Natural killer cell (primary cell): ENCODE results near the gene ST3GAL5. TPM values are rescaled to one million over a fixed set of nuclear protein-coding genes. Genes with fewer than 3 reads are reported as not detected.

ENCODE experiments used
- ATAC-seq, 3 donors: fragments of 150-1000 bp in 2 of 3; fragments of 200-7000 bp in 1 of 3; cut with Tn5 transposase; 1 replicate in 1 of 3; 2 replicates in 2 of 3; pipeline ENCODE4 v1.10.0; 2021; ENCODE audit warnings: mild to moderate bottlenecking in 2 of 3, moderate library complexity in 2 of 3
- DNase-seq, 2 donors: peaks; one replicate each; pipeline versions ENCODE4 v3.0.0 to v3.0.0-alpha.2; 2013 to 2021; ENCODE audit warnings: mixed read lengths in 1 of 2
- H3K27ac ChIP-seq: one replicate; pipeline ENCODE4 v1.5.1; 2013; ENCODE audit warnings: mild to moderate bottlenecking, low read length
- H3K27me3 ChIP-seq: one replicate; pipeline ENCODE4 v1.6.1; 2013; ENCODE audit warnings: low read length; ENCODE audit not compliant: control insufficient read depth, insufficient read depth
- H3K36me3 ChIP-seq: one replicate; pipeline ENCODE4 v1.6.1; 2013; ENCODE audit warnings: low read length; ENCODE audit not compliant: control insufficient read depth, insufficient read depth
- H3K4me1 ChIP-seq: one replicate; pipeline ENCODE4 v1.6.1; 2013; ENCODE audit warnings: low read length; ENCODE audit not compliant: control insufficient read depth, insufficient read depth
- H3K4me3 ChIP-seq: one replicate; pipeline ENCODE4 v1.5.1; 2013; ENCODE audit warnings: low read length
- H3K9me3 ChIP-seq: one replicate; pipeline ENCODE4 v1.6.1; 2013; ENCODE audit warnings: low read length; ENCODE audit not compliant: control insufficient read depth, insufficient read depth
- H3K27ac Mint-ChIP-seq, 2 donors: one replicate each; pipeline ENCODE4 v1.8.0; 2022; ENCODE audit warnings: mild to moderate bottlenecking in 2 of 2, mixed read lengths in 2 of 2, moderate library complexity in 1 of 2
- H3K27me3 Mint-ChIP-seq, 2 donors: one replicate each; pipeline ENCODE4 v1.8.0; 2022; ENCODE audit warnings: low read depth in 2 of 2, mixed read lengths in 2 of 2
- H3K36me3 Mint-ChIP-seq: one replicate; pipeline ENCODE4 v1.8.0; 2022; ENCODE audit warnings: mixed read lengths
- H3K4me1 Mint-ChIP-seq, 2 donors: one replicate each; pipeline ENCODE4 v1.8.0; 2022; ENCODE audit warnings: mixed read lengths in 2 of 2
- H3K4me3 Mint-ChIP-seq: one replicate; pipeline ENCODE4 v1.8.0; 2022; ENCODE audit warnings: mild to moderate bottlenecking, moderate library complexity, mixed read lengths
- H3K9me3 Mint-ChIP-seq, 2 donors: one replicate each; pipeline ENCODE4 v1.8.0; 2022; ENCODE audit warnings: mixed read lengths in 2 of 2
- CTCF ChIP-seq: fragments of 200-600 bp; IDR thresholded peaks from one replicate; pipeline ENCODE4 v1.8.0; 2022; ENCODE audit warnings: antibody characterized with exemption
- WGBS: methylation state at CpG from one replicate; pipeline ENCODE4 v1.1.7; 2013; ENCODE audit warnings: missing lambda C conversion rate; ENCODE audit not compliant: insufficient coverage; 5-methylcytosine and 5-hydroxymethylcytosine counted together
- intact Hi-C: fragments of 100-400 bp; cut with micrococcal nuclease; formaldehyde crosslinking; loops from one replicate; pipeline ENCODE4 v1.14.2; 2022
- total RNA-seq, 4 donors: library from RNA; stranded (reverse); fragments of 120-200 nt in 1 of 4; gene quantifications; one replicate each; pipeline versions ENCODE4 v1.2.3 to v1.2.4, GENCODE V29; 2013 to 2022

ST3GAL5 gene
- total RNA-seq, 3 donors from 2014 or later (not counting 1 experiment from before 2014, with no cell fraction given): 54.6 to 72.4 (median 66.1) TPM

- no peak for ATAC-seq
- no peaks in the 10 kb centered on the region for H3K27me3 Mint-ChIP-seq
- H3K27ac Mint-ChIP-seq: peak overlapping the region in 1 of 2 donors; percentile 46
- Histone ChIP-seq H3K27me3 (no peaks in the 10 kb centered on the region), H3K36me3 (peaks cover 62% of the 10 kb centered on the region), H3K27ac (no peak overlapping the region), H3K4me1 (peaks cover 11% of the 10 kb centered on the region), H3K9me3 (no peaks in the 10 kb centered on the region), H3K4me3 (no peak overlapping the region)
- TF ChIP-seq CTCF: peak; percentile 20
- peaks cover 23 to 26% of the 10 kb centered on the region in 2 donors for H3K4me1 Mint-ChIP-seq
- intact Hi-C loops: no loop called here
- WGBS: 82% methylated on average over 4 of the region's 4 CpGs
- H3K4me3 Mint-ChIP-seq: no peak overlapping the region
- DNase-seq: peak in 1 of 2 donors; percentile 43
- H3K9me3 Mint-ChIP-seq: no peaks in the 10 kb centered on the region
- H3K36me3 Mint-ChIP-seq: peaks cover 30% of the 10 kb centered on the region
Observed at GRCh38 chr2:85843543-85843942, 45.2 kb downstream of the ST3GAL5 start.

- WGBS: 66% methylated on average over 9 of the region's 9 CpGs
- H3K27me3 Mint-ChIP-seq: no peaks in the 10 kb centered on the region
- Histone ChIP-seq H3K4me3 (no peak overlapping the region), H3K36me3 (peaks cover 37% of the 10 kb centered on the region), H3K27me3 (no peaks in the 10 kb centered on the region), H3K9me3 (no peaks in the 10 kb centered on the region), H3K4me1 (peaks cover 4% of the 10 kb centered on the region), H3K27ac (peak overlapping the region; percentile 11)
- H3K36me3 Mint-ChIP-seq: peaks cover 17% of the 10 kb centered on the region
- no peaks in the 10 kb centered on the region for H3K9me3 Mint-ChIP-seq
- H3K4me3 Mint-ChIP-seq: peak overlapping the region; percentile 35
- intact Hi-C loops: no loop called here
- DNase-seq (peak in 1 of 2 donors; percentile 54), ATAC-seq (peak; percentile 46 to 80 (median 62))
- no peak for TF ChIP-seq CTCF
- H3K4me1 Mint-ChIP-seq: peaks cover 12% of the 10 kb centered on the region in 2 donors
- H3K27ac Mint-ChIP-seq: peak overlapping the region in 1 of 2 donors; percentile 76
Observed at GRCh38 chr2:85840091-85840490, 48.7 kb downstream of the ST3GAL5 start.

- peaks cover 4% of the 10 kb centered on the region for H3K4me1 ChIP-seq
- no peaks in the 10 kb centered on the region for H3K9me3 Mint-ChIP-seq
- peak overlapping the region in 1 of 2 donors; percentile 76 for H3K27ac Mint-ChIP-seq
- ATAC-seq (no peak), DNase-seq (no peak)
- H3K36me3 Mint-ChIP-seq: peaks cover 17% of the 10 kb centered on the region
- 94% methylated on average over 10 of the region's 10 CpGs for WGBS
- H3K27ac ChIP-seq: no peak overlapping the region
- H3K27me3 Mint-ChIP-seq: no peaks in the 10 kb centered on the region
- no peak overlapping the region for H3K4me3 ChIP-seq
- H3K36me3 ChIP-seq: peaks cover 32% of the 10 kb centered on the region
- no peak overlapping the region for H3K4me3 Mint-ChIP-seq
- peaks cover 12% of the 10 kb centered on the region in 2 donors for H3K4me1 Mint-ChIP-seq
- intact Hi-C loops: no loop called here
- H3K27me3 ChIP-seq: no peaks in the 10 kb centered on the region
- H3K9me3 ChIP-seq: no peaks in the 10 kb centered on the region
- no peak for TF ChIP-seq CTCF
Observed at GRCh38 chr2:85839461-85839860, 49.3 kb downstream of the ST3GAL5 start.

- H3K4me3 ChIP-seq: no peak overlapping the region
- H3K27ac Mint-ChIP-seq: peak overlapping the region; percentile 57 to 76
- WGBS: 93% methylated on average over 6 of the region's 6 CpGs
- H3K9me3 Mint-ChIP-seq: no peaks in the 10 kb centered on the region
- TF ChIP-seq CTCF: no peak
- peaks cover 11 to 12% of the 10 kb centered on the region in 2 donors for H3K4me1 Mint-ChIP-seq
- no peak overlapping the region for H3K27ac ChIP-seq
- H3K36me3 Mint-ChIP-seq: peaks cover 15% of the 10 kb centered on the region
- H3K9me3 ChIP-seq: no peaks in the 10 kb centered on the region
- DNase-seq (no peak), ATAC-seq (no peak)
- intact Hi-C loops: no loop called here
- H3K27me3 Mint-ChIP-seq: no peaks in the 10 kb centered on the region
- no peaks in the 10 kb centered on the region for H3K27me3 ChIP-seq
- H3K4me1 ChIP-seq: peaks cover 4% of the 10 kb centered on the region
- H3K36me3 ChIP-seq: peaks cover 25% of the 10 kb centered on the region
- no peak overlapping the region for H3K4me3 Mint-ChIP-seq
Observed at GRCh38 chr2:85838641-85839040, 50.1 kb downstream of the ST3GAL5 start.
